NCI-H2196 (cell line): ENCODE data around the gene TUBB8B.
"Not testable (repeated sequence)": the region's sequence is repeated elsewhere in the genome, so short reads cannot be mapped to it uniquely, and the experiment has no call there.

Experiments
- DNase-seq: peaks from one replicate; lab custom pipeline; 2025; ENCODE audit not compliant: unreplicated experiment; lab: John Stamatoyannopoulos, UW

The TUBB8B gene

GRCh38 chr18:13177-13576 lies 36.2 kb downstream of the TUBB8B start:
- DNase-seq = not testable (repeated sequence)

- not testable (repeated sequence) for DNase-seq
These were observed 36.6 kb downstream of the TUBB8B start for GRCh38 chr18:12773-13172.

GRCh38 chr18:11383-12274 lies 37.8 kb downstream of the TUBB8B start:
- DNase-seq = not testable (repeated sequence)

GRCh38 chr18:10624-11184 lies 38.7 kb downstream of the TUBB8B start:
- not testable (repeated sequence) for DNase-seq

GRCh38 chr18:9937-10336 lies 39.5 kb downstream of the TUBB8B start:
- not testable (repeated sequence) for DNase-seq
